Fibroblast of peridontal ligament (primary cell): ENCODE data around the gene PSMF1.

ENCODE experiments used
- DNase-seq: peaks from one replicate; pipeline ENCODE4 v3.0.0-alpha.2; 2010; ENCODE audit errors: extremely low read depth

PSMF1 gene, protein sequence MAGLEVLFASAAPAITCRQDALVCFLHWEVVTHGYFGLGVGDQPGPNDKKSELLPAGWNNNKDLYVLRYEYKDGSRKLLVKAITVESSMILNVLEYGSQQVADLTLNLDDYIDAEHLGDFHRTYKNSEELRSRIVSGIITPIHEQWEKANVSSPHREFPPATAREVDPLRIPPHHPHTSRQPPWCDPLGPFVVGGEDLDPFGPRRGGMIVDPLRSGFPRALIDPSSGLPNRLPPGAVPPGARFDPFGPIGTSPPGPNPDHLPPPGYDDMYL

DNA sequence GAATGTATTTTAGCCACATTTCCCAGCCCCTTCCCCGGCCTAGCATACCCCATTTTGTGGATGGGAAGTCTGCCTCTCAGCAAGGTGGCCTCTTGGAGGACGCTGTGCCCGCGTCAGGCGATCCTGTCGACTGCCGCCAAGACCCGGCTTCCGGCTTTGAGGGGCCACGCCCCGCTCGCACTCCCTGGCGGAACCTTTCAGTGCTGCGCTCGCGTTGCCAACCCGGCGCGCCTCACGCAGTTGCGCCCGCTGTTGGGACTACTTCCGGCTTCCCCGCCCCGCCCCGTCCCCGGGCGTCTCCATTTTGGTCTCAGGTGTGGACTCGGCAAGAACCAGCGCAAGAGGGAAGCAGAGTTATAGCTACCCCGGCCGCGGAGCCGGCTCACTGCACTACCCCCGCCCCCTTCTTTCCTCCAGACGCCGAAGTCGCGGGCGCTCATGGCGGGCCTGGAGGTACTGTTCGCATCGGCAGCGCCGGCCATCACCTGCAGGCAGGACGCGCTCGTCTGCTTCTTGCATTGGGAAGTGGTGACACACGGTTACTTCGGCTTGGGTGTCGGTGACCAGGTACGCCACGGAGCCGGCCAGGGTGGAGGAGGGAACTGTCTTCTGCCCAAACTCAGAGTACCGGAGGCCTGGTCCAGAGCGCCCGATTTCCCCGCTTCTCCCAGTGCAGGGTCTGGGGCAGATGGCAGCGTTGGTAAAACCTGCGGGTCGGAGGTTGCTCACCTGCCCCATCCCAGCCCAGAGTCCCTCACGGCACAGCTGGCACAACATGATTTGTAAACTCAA lies at the start of gene PSMF1:
Gene PSMF1 (plus strand): TSS at position 267 of the 792 bp plus-strand sequence. CDS start 172 bp downstream, at position 439.
- DNase-seq = peak; percentile 85

DNA sequence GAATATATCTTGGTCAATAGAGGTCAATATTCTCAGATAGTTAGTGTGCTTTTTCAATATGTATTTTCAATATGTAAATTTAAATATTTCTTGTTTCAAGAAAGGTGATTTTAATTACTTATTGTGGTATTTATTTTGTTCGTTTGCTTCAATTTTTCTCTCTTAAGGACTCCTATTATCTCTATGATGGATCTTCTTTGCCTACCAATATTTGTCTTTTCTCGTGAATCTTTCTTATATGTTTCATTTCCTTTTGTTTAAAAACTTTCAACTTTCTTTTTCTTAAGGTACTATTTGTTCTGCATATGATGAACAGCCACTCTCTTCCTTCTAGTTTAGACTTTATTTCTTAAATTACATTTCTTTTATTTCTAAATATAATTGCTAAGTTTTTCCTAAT lies 46.1 kb upstream of the PSMF1 start:
- DNase-seq = no peak

DNA sequence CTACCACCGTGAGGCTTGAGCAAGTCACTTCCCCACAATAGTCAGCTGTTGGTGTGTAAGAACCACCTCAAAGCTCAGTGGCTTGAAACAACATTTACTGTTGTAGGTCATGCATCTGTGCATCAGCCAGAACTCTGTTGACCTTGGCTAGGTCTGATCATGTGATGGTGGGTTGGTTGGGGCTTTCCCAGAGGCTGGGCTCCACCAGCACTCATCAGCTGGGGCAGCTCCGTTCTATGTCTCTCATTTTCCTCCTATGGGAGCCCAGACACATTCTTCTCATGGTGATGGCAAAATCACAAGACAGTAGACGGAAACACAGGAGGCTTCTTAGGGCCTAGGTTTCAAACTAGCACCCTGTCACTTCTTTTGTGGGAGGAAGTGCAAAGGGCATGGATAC lies 42.8 kb upstream of the PSMF1 start:
- DNase-seq = no peak

DNA sequence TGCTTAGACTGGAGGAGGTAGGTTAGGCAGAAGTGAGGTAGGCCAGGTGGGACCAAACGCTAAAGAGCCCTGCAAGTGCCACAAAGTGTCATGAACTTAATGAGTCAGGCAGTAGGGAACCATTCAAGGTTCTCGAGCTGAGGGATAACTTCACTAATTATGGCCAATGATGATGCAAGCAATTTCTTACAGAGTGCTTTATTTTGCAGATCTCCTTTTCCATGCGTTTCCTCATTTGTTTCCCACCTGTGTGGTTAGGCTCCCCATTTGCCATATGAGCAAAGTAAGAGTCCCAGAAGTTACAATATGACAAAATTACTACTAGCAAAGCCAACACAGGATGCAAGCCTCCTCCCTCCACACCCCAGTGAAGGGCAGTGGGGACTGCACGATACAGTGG lies 36.5 kb upstream of the PSMF1 start:
- DNase-seq = no peak

DNA sequence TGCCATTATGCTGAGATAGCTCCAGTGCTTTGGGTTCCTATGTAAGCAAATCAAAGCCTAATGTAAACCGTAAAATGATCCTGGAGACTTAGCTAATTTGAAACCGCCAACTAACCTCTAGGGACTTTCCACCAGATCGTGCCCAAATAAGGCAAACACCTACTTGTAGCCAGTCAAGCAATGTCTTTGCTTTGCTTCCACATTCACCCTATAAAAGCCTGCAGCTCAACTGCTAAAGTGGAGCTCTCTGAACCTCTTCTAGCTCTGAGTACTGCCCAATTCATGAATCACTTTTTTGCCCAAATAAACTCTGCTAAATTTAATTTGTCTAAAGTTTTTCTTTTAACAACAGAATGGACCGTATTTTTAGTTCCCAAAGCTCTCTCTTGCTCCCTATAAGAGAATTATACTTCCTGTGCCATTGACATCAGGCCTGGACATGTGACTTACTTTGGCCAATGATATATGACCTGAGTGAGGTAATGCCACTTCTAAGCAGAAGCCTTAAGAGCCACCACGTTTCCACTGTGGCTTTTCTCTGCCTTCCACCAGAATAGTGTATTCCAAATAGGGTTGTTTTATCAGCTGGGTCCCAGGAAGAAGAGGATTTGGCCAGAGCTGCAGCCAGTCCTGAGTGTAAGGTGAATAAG lies 34.8 kb upstream of the PSMF1 start:
- DNase-seq = peak; percentile 2

DNA sequence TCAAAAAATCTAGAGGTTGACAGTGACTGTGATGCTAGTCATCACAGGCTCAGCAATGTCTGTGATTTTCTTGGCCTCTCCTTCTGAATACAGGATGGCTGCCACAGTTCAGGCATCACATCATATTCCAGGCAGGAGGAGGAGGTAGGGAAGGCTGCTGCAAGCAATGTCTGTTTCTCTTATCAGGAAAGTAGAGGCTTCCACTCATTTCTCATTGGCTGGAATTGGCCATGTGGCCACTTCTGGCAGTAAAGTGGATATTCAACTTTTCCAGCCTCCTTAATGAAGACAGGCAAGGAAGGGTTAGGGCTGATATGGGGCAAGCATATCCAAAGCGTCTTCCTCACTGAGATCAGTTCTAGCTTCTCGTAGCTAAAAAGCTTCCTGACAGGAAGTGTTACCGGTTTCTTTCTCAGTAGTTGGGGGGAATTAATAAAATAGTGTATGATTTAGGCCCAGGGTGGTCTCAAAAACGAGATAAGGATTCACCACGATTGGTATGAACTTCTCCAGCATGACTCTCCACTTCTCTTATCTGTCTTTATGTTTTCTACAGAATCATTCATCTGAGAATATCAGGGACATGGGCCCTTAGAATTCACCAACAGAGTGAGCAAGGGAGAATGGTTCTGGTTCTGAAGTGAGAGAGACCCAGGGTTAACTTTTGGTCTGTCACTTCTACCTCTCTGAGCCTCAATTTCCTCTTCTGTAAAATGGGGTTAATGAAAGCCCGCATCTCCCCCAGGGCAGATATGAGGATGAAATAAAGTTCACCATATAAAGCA lies 32.7 kb upstream of the PSMF1 start:
- DNase-seq = no peak

DNA sequence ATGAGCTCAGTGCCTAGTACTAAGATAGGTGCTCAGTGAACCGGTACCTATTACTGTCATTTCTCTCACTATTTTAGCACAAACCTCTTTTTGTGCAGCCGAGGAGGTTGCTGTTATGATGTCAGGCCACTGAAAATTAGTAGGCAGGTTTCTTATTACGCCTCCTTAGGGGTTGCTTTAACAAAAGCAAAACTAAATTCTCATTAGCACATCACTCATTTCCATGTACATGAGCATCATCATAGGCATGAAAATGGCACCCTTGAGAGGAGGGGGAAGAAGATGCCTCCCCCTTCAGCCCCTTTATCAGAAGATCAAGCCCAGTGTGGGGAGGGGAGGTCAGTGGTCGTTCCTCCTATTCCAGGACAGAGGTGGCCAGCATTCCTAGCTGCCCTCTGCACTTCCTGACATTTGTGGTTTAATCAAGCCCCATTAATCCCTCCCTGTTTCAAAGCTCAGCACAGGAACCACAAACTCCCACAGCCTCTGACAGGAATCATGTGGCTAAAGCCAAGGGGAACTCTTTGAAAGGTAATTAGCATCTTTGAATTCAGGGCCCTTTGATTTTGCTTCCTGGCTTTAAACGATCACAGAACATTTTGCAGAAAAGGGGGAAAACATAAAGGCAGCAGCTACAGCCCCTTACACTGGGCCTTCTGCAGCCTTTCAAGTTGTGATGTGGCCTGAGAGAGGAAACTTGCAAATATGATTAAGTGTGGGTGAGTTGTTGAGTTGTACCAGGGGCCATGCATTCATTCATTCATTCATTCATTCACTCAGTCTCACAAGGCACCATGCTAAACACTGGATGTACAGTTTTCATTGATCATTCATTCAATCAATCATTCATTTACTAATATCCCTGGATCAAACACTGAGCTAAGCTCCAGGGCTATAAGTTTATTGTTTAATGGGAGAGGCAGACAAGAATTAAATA lies 31.9 kb upstream of the PSMF1 start:
- no peak for DNase-seq

DNA sequence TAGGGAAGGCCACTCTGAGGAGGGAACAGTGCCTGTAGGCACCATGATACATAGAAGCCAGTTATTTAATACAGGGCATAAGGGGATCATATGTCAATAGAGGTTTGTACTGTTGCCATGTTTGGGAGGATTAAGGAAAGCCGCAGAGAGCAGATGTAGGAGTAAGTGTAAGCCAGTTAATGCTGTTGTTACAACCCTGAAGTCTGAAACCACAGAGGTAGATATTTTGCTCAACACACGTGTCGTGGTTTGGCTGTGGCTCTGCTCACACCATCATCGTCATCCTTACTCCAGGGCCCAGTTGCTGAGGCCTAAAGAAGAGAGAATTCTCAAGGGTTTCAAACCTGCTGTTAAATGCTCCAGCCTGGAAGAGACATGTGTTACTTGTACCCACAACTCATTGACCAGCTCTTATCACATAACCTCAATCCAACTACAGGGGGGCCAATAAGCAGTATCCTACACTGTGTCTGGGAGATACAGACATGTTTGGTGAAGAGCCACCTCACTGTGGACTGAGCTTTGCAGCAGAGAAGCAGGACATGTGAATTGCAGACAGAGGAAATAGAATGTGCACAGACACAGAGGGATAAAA lies 31.0 kb upstream of the PSMF1 start:
- DNase-seq = peak; percentile 3

DNA sequence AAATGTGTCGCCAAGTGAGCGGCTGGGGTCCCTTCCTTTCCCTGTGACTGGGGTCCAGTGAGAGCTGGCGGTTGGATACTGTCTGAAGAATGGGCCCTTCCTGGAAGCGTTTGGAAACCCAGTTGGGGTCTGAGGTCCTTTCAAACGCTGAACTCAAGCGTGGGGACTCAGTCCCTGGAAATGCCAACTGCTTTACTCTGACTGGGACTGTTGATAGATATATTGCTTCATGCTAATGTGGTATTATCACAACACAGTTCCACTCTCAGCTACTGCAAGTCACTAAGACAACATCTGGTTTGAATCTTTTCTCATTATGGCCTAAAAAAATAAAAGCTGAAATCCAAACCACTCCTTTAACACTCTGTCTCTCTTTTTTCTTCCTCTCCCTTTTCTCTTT lies 23.7 kb upstream of the PSMF1 start:
- DNase-seq = peak; percentile 52

DNA sequence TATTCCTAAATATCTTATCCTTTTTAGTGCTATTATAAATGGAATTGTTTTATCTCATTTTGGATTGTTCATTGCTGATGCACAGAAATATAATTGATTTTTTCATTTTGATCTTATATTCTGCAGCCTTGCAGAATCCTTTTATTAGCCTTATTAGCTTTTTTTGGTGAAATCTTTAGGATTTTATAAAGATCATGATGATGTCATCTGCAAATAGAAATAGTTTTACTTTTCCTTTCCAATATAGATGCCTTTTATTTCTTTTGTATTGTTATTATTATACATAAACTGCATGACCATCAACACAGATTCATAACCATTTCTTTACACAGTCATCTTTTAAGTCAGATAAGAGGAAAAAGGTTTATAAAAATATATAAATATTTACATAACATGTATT lies 16.9 kb upstream of the PSMF1 start:
- no peak for DNase-seq

DNA sequence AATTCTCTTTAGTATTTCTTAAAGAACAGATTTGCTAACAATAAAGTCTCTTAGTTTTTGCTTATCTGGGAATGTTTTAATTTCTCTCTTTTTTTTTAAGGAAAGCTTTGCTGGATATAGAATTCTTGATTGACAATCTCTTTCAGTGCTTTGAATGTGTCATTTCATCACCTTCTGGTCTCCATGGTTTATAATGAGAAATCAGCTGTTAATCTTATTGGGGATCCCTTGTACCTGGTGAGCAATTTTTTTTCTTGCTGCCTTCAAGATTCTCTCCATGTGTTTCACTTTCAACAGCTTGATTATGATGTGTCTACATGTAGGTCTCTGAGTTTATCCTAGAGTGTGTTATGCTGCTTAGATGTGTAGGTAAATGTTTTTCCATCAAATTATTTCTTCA lies 16.4 kb upstream of the PSMF1 start:
- DNase-seq = no peak

DNA sequence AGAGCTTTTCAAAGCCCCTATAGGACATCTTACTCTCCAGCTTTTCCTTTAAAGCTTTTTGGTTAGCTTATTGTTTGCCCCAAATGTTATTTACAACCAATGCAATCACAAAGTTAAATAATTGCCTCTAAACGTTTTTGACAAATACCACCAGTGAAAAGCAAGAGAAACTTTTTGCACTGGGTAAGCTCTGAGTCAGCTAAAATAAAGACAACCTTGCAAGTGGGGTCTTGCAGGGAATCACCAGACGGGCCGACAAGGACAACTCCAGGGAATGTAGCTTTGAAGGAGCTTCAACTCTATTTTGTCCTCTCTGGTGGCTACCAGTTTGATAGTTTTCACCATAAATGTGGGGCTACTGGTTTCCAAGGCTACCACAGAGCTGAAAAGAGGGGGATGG lies 14.7 kb upstream of the PSMF1 start:
- DNase-seq = no peak

DNA sequence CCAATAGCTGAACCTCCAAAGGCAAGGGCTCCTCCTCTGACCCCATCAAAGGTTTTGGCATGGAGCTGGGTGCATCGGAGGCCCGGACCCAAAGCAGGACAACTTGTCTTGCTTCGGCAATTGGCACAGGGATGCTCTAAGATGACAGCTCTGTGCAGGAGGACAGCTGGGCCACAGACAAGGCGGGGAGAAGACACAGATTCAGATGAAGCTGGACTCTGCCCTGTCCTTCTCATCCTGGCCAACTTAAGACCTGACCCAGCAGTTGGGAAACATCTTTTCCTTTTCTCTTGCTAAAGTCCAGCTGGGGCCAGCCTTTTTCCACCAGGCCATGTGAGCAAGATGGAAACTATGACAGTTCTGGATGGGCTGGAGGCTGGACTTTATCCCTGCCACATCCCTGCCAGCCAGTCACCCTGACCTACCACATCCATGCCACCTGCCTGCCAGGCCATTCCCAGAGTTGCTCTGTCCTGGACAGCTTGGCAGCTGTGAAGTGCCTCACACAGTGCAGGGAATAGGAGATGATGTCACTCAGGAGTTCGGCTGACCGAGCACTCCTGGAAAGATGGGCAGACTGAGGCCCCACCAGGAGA lies 12.7 kb upstream of the PSMF1 start:
- DNase-seq = no peak

DNA sequence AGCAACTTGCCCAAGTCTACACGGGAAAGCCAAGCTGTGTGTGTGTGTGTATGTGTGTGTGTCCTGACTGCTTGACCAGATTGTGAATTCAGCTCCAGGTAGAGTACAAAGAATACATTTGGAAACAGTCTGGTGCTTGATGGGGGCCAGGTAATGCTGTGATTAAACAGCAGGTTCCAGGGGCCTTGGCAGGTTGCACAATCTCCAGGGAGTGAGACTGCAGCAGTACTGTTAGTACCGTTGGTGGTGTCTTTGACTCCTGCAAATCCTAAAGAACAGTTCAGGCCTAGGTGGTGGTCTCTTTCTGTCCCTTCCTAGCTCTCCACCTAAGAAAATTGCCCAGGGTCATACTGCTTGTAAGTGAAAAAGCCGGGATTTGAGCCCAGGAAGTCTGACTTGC lies 11.2 kb upstream of the PSMF1 start:
- no peak for DNase-seq

DNA sequence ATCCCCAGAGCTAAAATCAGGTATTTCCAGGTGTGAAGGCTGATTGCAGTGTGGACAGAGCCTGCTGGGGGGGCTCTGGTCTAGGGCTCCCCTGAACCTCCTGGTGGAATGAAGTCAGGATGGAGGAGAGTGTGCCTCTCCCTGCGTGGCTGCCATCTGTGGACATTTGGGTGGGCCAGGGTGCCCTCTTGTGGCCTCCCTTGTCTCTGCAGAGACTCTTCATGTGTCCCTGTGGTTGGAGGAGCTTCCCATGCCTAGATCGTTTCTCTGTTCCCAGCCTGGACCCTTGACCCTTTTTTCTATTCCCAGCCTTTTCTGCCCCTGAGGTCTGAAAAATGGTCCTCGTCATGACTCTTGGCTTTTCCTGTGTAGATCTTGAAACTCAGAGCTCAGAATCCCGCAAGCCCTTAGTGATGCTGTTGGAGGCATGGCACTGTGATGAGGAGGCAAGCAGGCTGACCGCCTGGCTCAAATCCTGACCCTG lies 9.9 kb upstream of the PSMF1 start:
- DNase-seq = peak; percentile 32

DNA sequence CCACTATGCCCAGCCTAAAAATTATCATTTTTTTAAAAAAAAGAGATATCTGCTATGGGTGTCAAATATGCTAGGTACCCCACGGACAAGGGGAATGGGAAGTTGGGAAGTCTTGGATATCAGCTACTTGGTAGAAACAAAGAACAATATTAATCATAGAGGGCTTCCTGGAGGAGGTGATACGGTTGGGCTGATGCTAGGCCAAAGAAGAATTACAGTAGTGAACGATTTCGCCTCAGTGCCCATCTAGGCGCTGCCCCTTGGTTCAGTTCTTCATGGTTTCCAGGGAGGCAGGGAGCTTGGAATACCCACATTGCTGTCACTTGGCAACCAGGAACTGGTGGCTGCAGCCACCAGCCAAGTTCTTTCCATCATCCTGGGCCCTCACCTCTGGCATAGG lies 5.5 kb upstream of the PSMF1 start:
- DNase-seq = no peak

DNA sequence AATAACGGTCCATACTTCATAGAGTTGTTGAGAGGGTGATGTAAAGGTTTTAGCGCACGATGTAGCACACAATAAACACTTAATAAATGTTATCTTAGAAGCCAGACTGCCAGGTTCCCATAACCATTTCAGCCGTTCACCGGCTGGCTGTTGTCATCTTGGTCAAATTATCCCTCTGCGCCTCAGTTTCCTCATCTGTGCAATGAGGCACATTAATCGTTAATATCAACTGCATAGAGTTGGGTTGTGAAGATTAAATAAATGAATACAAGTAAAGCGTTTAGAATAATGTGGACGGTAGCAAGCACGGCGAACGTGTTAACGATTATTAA lies 432 bp upstream of the PSMF1 start:
- DNase-seq = no peak

DNA sequence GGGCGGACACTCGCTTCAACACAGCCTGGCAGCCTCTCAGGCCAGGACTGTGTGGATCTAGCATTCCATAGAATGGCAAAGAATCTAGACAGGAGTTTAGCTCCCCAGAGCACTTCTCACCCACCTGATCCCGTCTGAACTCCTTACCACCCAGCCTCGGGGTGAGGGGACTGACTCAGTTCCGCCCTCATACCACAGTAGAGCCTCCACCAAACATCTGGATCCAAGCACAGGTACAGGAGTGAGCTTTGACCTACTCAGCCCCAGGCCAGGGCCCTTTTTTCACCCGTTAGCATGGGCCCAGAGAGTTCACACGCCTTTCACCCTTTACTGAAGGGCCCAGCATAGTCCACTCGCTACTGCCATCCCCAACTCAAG lies 715 bp downstream of the PSMF1 start:
- no peak for DNase-seq

DNA sequence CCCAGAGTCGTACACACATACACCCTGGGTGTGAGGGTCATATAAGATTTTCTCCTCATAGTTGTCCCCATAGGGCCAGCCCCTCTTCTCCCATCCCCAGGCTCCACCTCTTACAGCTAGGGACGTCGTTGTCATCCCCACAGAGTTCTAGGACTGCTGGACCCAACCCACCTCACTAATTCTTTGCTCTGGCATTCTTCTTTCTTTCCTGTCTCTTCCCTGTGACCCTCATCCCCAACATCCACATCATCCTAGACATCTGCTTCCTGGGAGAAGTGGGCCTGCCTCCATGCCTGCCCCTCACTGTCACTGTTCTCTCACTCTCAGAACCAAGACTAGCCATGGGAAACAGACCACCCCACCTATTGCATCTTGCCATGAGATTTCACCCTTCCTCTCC lies 1.1 kb downstream of the PSMF1 start:
- DNase-seq = no peak

DNA sequence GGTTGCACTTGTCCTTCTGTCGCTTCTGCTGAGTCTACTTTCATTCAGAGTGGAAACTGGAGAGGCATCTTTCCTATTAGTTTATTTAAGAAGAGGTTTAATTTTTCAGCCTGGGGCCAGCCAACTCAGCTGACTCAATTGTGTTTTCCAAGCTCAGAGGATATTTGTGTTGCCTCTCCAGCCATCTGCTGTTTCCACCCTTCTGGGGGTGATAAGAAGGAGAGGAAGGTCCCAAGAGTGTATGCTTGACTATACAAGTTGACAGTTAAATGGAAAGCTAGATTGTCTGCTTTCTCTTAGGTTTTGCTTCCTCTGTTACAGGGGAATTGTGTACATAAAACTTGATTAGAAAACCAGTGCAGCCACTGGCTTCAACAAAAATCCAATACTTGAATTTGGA lies 3.0 kb downstream of the PSMF1 start:
- DNase-seq = no peak
